MG63 (cell line): ENCODE results near the gene DOC2B. TPM values are rescaled to one million over a fixed set of nuclear protein-coding genes. Genes with fewer than 3 reads are reported as not detected.
"Not testable (repeated sequence)": the region's sequence is repeated elsewhere in the genome, so short reads cannot be mapped to it uniquely, and the experiment has no call there.

Source experiments
- DNase-seq: peaks from one replicate; pipeline ENCODE4 v3.0.0-alpha.2; 2020
- H3K27me3 ChIP-seq: fragments of 250-450 bp; sonication (Bioruptor Pico); 2 replicates; pipeline ENCODE4 v1.5.1; 2020; ENCODE audit warnings: mild to moderate bottlenecking, moderate library complexity
- H3K36me3 ChIP-seq: fragments of 250-450 bp; sonication (Bioruptor Pico); 2 replicates; pipeline ENCODE4 v1.5.1; 2020; ENCODE audit warnings: mild to moderate bottlenecking, moderate library complexity
- H3K4me3 ChIP-seq: fragments of 250-450 bp; sonication (Bioruptor Pico); 2 replicates; pipeline ENCODE4 v1.5.1; 2020; ENCODE audit warnings: mild to moderate bottlenecking, moderate library complexity
- H3K9me3 ChIP-seq: fragments of 250-450 bp; sonication (Bioruptor Pico); 2 replicates; pipeline ENCODE4 v1.5.1; 2020; ENCODE audit warnings: mild to moderate bottlenecking, moderate library complexity
- total RNA-seq: library from RNA; depleted of rRNA; stranded (reverse); fragments of >200 nt; shearing (Covaris generic); gene quantifications from 2 replicates; pipeline ENCODE4 v1.2.3, GENCODE V29; 2014; ENCODE audit warnings: low replicate concordance

The DOC2B gene
- total RNA-seq, 1 experiment from 2014 or later = 0.16 TPM

- not testable (repeated sequence) for H3K27me3 ChIP-seq, H3K4me3 ChIP-seq, DNase-seq, H3K9me3 ChIP-seq, H3K36me3 ChIP-seq
Measured at GRCh38 chr17:215563-216478, 34.4 kb upstream of the DOC2B start.

GRCh38 chr17:214881-215331, 33.5 kb upstream of the DOC2B start:
- H3K27me3 ChIP-seq = no peaks in the 10 kb centered on the region
- no peak for DNase-seq
- H3K36me3 ChIP-seq = no peaks in the 10 kb centered on the region
- H3K4me3 ChIP-seq = no peak overlapping the region
- H3K9me3 ChIP-seq = no peaks in the 10 kb centered on the region

GRCh38 chr17:213286-214105, 32.0 kb upstream of the DOC2B start:
- Histone ChIP-seq H3K27me3 (no peaks in the 10 kb centered on the region), H3K36me3 (no peaks in the 10 kb centered on the region), H3K9me3 (no peaks in the 10 kb centered on the region), H3K4me3 (no peak overlapping the region)
- DNase-seq = no peak

GRCh38 chr17:210402-210801, 29.0 kb upstream of the DOC2B start:
- DNase-seq = no peak
- Histone ChIP-seq H3K4me3 (no peak overlapping the region), H3K27me3 (peaks cover 4% of the 10 kb centered on the region; the same call in 1 of the 2 replicates), H3K36me3 (no peaks in the 10 kb centered on the region), H3K9me3 (no peaks in the 10 kb centered on the region)

GRCh38 chr17:208429-208828, 27.0 kb upstream of the DOC2B start:
- no peak for DNase-seq
- H3K36me3 ChIP-seq = no peaks in the 10 kb centered on the region
- peaks cover 4% of the 10 kb centered on the region; the same call in 1 of the 2 replicates for H3K27me3 ChIP-seq
- no peak overlapping the region for H3K4me3 ChIP-seq
- H3K9me3 ChIP-seq = no peaks in the 10 kb centered on the region

- no peaks in the 10 kb centered on the region for H3K36me3 ChIP-seq
- H3K27me3 ChIP-seq = peaks cover 4% of the 10 kb centered on the region; the same call in 1 of the 2 replicates
- DNase-seq = no peak
- no peaks in the 10 kb centered on the region for H3K9me3 ChIP-seq
- no peak overlapping the region for H3K4me3 ChIP-seq
Measured at GRCh38 chr17:207775-208174, 26.3 kb upstream of the DOC2B start.

GRCh38 chr17:206941-207560, 25.6 kb upstream of the DOC2B start:
- Histone ChIP-seq H3K27me3 (peaks cover 4% of the 10 kb centered on the region; the same call in 1 of the 2 replicates), H3K36me3 (no peaks in the 10 kb centered on the region), H3K4me3 (no peak overlapping the region), H3K9me3 (no peaks in the 10 kb centered on the region)
- DNase-seq = no peak

GRCh38 chr17:206484-206883, 25.0 kb upstream of the DOC2B start:
- H3K27me3 ChIP-seq, H3K9me3 ChIP-seq, H3K4me3 ChIP-seq, DNase-seq, H3K36me3 ChIP-seq: not testable (repeated sequence)

GRCh38 chr17:205817-206216, 24.4 kb upstream of the DOC2B start:
- no peak for DNase-seq
- Histone ChIP-seq H3K27me3 (peaks cover 4% of the 10 kb centered on the region; the same call in 1 of the 2 replicates), H3K36me3 (no peaks in the 10 kb centered on the region), H3K9me3 (no peaks in the 10 kb centered on the region), H3K4me3 (no peak overlapping the region)

GRCh38 chr17:205148-205669, 23.8 kb upstream of the DOC2B start:
- DNase-seq = no peak
- Histone ChIP-seq H3K27me3 (peaks cover 4% of the 10 kb centered on the region; the same call in 1 of the 2 replicates), H3K36me3 (no peaks in the 10 kb centered on the region), H3K4me3 (no peak overlapping the region), H3K9me3 (no peaks in the 10 kb centered on the region)

- H3K27me3 ChIP-seq = peaks cover 4% of the 10 kb centered on the region; the same call in 1 of the 2 replicates
- no peak overlapping the region for H3K4me3 ChIP-seq
- H3K9me3 ChIP-seq = no peaks in the 10 kb centered on the region
- no peaks in the 10 kb centered on the region for H3K36me3 ChIP-seq
- no peak for DNase-seq
Measured at GRCh38 chr17:204427-205147, 23.1 kb upstream of the DOC2B start.

- Histone ChIP-seq H3K9me3 (no peaks in the 10 kb centered on the region), H3K36me3 (no peaks in the 10 kb centered on the region), H3K27me3 (peaks cover 2% of the 10 kb centered on the region; the same call in 1 of the 2 replicates), H3K4me3 (no peak overlapping the region)
- no peak for DNase-seq
Measured at GRCh38 chr17:202501-202951, 21.1 kb upstream of the DOC2B start.

- not testable (repeated sequence) for H3K36me3 ChIP-seq, H3K4me3 ChIP-seq, H3K9me3 ChIP-seq, DNase-seq, H3K27me3 ChIP-seq
Measured at GRCh38 chr17:201736-202135, 20.3 kb upstream of the DOC2B start.

- not testable (repeated sequence) for H3K9me3 ChIP-seq, H3K27me3 ChIP-seq, DNase-seq, H3K4me3 ChIP-seq, H3K36me3 ChIP-seq
Measured at GRCh38 chr17:201257-201656, 19.8 kb upstream of the DOC2B start.

- no peaks in the 10 kb centered on the region for H3K36me3 ChIP-seq
- H3K9me3 ChIP-seq = no peaks in the 10 kb centered on the region
- DNase-seq = no peak
- no peaks in the 10 kb centered on the region for H3K27me3 ChIP-seq
- H3K4me3 ChIP-seq = no peak overlapping the region
Measured at GRCh38 chr17:200586-200985, 19.1 kb upstream of the DOC2B start.
